ELF-1 (cell line): ENCODE measurements around the gene IL17RB.

ENCODE experiments used
- DNase-seq: peaks from one replicate; pipeline ENCODE4 v3.0.0-alpha.2; 2016; ENCODE audit warnings: low read depth, low spot score

IL17RB gene

GRCh38 chr3:53902711-53903110 is 56.3 kb downstream of the IL17RB start:
- no peak for DNase-seq

GRCh38 chr3:53913401-53913800 is 67.0 kb downstream of the IL17RB start:
- DNase-seq = no peak
